Mononuclear cell (primary cell): Measurements from ENCODE around the gene CECR2. TPM values are rescaled to one million over a fixed set of nuclear protein-coding genes. Genes with fewer than 3 reads are reported as not detected.

Source experiments
- H3K27me3 ChIP-seq: 2 replicates; pipeline ENCODE4 v1.6.0; 2011; ENCODE audit warnings: low read length, control low read depth; ENCODE audit not compliant: insufficient read depth
- H3K4me1 ChIP-seq: 2 replicates; pipeline ENCODE4 v1.5.1; 2011; ENCODE audit warnings: mild to moderate bottlenecking, low read length, control low read depth; ENCODE audit not compliant: insufficient read depth
- H3K4me3 ChIP-seq: 2 replicates; pipeline ENCODE4 v1.5.1; 2011; ENCODE audit warnings: mild to moderate bottlenecking, low read length, moderate library complexity
- H3K9me3 ChIP-seq: 2 replicates; pipeline ENCODE4 v1.5.1; 2011; ENCODE audit warnings: low read depth, mild to moderate bottlenecking, control low read depth, low read length
- total RNA-seq: library from RNA; depleted of rRNA; stranded (reverse); fragments of >200 nt; gene quantifications from one replicate; pipeline ENCODE4 v1.2.3, GENCODE V29; 2012

CECR2 gene
- total RNA-seq, 1 donor = 0.10 TPM

DNA sequence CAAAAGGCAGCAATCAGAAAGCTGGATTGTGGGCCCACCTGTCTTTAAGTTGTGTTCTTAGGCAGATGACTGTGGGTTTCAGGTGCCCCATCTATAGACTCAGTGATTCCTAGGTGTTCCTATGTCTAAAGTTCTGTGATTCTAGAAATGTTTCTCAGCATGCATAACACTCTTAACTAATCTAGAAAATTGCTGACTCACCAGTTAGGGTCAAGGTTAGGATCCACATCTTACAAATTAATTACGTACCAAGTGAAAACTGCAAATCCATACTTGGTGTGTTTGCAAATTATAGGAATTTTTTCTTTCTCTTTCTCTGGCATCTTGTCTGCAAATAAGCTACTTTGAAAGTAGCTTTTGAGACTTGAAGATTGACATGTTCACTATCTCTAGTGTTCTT lies 7.7 kb downstream of the CECR2 start:
- Histone ChIP-seq H3K27me3 (peaks cover 27% of the 10 kb centered on the region), H3K4me1 (no peaks in the 10 kb centered on the region), H3K9me3 (no peaks in the 10 kb centered on the region), H3K4me3 (no peak overlapping the region)

DNA sequence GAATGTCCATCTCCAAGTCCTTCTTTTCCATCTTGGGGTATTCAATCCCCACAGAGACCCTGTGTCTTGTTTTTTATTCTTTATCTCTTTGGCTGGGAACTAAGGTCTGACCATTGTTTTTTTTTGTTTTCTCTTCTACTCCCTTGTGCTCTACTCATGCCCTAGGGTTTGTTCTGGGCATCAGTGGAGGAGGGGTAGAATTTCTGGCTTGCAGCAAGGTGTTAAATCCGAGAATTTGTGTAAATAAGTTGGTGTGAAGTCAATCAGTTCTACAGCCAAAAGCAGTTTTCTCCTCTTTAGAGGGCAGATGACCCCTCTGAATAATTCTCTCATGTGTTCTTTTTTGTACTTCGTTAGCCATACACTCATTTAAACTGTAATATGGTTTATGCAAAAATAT lies 10.7 kb downstream of the CECR2 start:
- Histone ChIP-seq H3K4me3 (no peak overlapping the region), H3K27me3 (no peaks in the 10 kb centered on the region), H3K9me3 (no peaks in the 10 kb centered on the region), H3K4me1 (no peaks in the 10 kb centered on the region)

- H3K4me3 ChIP-seq = no peak overlapping the region
- H3K4me1 ChIP-seq = no peaks in the 10 kb centered on the region
- H3K27me3 ChIP-seq = no peaks in the 10 kb centered on the region
- no peaks in the 10 kb centered on the region for H3K9me3 ChIP-seq
Observed at GRCh38 chr22:17380359-17381087, 11.3 kb downstream of the CECR2 start.

GRCh38 chr22:17381192-17381913 lies 12.1 kb downstream of the CECR2 start:
- H3K4me3 ChIP-seq = no peak overlapping the region
- no peaks in the 10 kb centered on the region for H3K27me3 ChIP-seq
- no peaks in the 10 kb centered on the region for H3K4me1 ChIP-seq
- H3K9me3 ChIP-seq = no peaks in the 10 kb centered on the region

- H3K27me3 ChIP-seq = no peaks in the 10 kb centered on the region
- no peaks in the 10 kb centered on the region for H3K9me3 ChIP-seq
- H3K4me3 ChIP-seq = no peak overlapping the region
- no peaks in the 10 kb centered on the region for H3K4me1 ChIP-seq
Observed at GRCh38 chr22:17384612-17385330, 15.5 kb downstream of the CECR2 start.

DNA sequence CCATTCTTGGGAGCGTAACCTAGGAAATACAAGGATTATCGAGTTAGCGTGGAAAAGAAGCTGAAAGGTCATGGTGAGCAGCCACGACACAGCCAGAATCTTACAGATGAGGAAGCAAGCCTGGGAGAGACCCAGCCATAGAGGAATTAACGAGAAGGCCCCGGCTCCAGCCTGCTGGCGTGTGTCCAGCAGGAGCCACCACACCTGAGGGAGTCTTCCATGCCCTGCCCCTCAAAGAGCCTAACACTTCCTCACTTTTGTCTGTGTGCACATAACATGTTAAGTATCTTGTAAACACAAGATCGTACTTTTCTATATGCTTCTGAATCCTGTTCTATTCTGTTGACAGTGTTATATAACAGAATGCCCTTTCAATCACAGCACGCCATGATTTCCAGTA lies 18.1 kb downstream of the CECR2 start:
- no peak overlapping the region for H3K4me3 ChIP-seq

DNA sequence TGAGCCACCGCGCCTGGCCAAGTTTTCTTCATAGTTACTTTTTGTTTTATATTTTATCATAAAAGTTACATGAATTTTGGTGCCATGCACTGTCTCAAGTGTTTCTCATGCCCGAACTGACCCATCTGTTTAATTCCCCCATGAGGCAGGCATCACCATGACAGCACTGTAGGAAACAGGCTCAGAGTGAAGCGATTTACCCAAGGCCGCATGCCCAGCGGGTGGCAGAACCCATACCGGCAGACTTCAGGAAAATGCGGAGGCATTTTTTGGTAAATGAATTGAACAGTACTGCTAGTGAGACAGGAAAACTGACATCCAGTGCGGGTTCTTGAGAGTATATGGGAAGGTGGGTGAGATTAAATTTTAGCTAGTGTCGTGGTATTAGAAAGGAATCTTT lies 19.0 kb downstream of the CECR2 start:
- H3K9me3 ChIP-seq = no peaks in the 10 kb centered on the region

More for the DNA sequence above, 18.1 kb downstream of the CECR2 start:
- H3K9me3 ChIP-seq = no peaks in the 10 kb centered on the region
- no peaks in the 10 kb centered on the region for H3K27me3 ChIP-seq
- no peaks in the 10 kb centered on the region for H3K4me1 ChIP-seq

DNA sequence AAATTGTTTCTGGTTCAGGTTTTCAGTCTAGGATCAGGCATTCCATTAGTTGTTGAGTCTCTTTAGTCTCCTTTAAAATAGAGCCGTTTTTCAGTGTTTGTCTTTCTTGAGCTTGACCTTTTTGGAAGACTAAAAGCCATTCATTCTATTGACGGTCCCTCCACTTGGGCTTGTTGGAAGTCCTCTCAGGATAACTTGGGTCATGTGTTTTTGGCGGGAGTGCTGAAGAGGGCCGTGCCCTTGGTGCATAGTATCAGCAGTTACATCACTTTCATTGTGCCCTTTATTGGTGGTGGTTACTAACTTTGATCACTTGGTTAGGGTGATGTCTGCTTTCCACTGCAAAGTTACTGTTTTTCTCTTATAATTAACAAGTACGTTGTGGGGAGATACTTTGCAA lies 20.8 kb downstream of the CECR2 start:
- Histone ChIP-seq H3K4me1 (no peaks in the 10 kb centered on the region), H3K9me3 (no peaks in the 10 kb centered on the region), H3K4me3 (no peak overlapping the region), H3K27me3 (no peaks in the 10 kb centered on the region)

More for the DNA sequence above, 19.0 kb downstream of the CECR2 start:
- Histone ChIP-seq H3K4me3 (no peak overlapping the region), H3K4me1 (no peaks in the 10 kb centered on the region), H3K27me3 (no peaks in the 10 kb centered on the region)

- H3K27me3 ChIP-seq = no peaks in the 10 kb centered on the region
- H3K9me3 ChIP-seq = no peaks in the 10 kb centered on the region
- no peak overlapping the region for H3K4me3 ChIP-seq
- no peaks in the 10 kb centered on the region for H3K4me1 ChIP-seq
Observed at GRCh38 chr22:17396516-17396915, 27.3 kb downstream of the CECR2 start.

DNA sequence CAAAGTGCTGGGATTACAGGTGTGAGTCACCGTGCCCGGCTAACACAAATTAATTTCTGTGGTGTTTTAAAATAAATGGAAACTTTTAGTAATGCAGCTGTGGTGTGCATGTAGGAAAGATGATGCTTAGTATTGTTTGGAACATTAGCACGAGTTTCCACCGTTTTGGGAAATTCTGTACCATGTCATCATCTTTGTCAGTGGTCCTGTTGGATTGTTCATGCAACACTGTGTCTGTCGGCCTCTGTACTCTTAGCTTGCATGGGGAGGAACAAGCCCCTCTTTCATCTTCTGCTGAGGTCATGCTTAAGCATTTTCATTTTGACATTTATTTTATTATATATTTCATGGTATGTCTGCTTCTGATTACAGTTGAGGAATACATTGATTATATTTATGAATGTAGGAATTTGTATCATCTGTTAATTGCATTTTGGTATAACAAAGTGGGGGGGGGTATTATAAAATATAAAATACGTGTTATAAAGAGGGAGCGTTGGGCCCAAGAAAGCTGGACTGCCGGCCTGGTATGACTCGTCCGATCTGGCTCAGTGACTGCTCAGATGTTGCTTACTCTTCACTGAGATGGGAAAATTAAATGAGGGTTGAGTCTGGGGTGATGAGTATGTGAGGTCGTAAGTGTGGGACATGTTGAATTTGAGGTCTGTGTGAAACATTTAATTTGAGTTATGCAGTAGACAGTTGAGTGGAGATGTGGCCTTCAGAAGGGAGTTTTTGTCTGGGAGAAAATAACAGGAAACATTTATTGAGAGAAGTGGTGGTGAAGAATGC lies 28.7 kb downstream of the CECR2 start:
- H3K9me3 ChIP-seq = no peaks in the 10 kb centered on the region
- H3K4me1 ChIP-seq = no peaks in the 10 kb centered on the region
- H3K4me3 ChIP-seq = no peak overlapping the region
- H3K27me3 ChIP-seq = no peaks in the 10 kb centered on the region

DNA sequence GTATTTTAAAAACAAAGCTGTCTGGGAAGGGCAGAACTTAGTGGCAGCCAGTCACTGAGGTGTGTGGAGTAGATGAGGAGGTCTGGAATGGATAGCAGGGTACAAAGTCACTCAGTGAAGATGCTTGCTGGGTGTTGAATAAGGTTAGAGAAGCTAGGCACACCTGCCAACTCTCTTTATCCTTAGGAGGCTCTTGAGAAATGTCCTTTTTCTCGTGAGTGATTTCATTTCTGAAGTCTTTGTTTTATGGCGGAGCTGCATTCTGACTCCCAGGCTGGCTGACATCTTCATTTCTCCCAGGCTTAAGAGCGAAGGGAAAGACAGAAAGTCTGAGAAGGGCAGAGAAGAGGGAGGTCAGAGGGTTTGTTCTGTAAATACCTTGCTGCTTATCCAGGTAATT lies 31.0 kb downstream of the CECR2 start:
- no peaks in the 10 kb centered on the region for H3K27me3 ChIP-seq
- no peaks in the 10 kb centered on the region for H3K9me3 ChIP-seq
- H3K4me3 ChIP-seq = no peak overlapping the region
- H3K4me1 ChIP-seq = no peaks in the 10 kb centered on the region

- Histone ChIP-seq H3K4me1 (no peaks in the 10 kb centered on the region), H3K9me3 (no peaks in the 10 kb centered on the region), H3K27me3 (no peaks in the 10 kb centered on the region), H3K4me3 (no peak overlapping the region)
Observed at GRCh38 chr22:17401728-17402127, 32.5 kb downstream of the CECR2 start.

DNA sequence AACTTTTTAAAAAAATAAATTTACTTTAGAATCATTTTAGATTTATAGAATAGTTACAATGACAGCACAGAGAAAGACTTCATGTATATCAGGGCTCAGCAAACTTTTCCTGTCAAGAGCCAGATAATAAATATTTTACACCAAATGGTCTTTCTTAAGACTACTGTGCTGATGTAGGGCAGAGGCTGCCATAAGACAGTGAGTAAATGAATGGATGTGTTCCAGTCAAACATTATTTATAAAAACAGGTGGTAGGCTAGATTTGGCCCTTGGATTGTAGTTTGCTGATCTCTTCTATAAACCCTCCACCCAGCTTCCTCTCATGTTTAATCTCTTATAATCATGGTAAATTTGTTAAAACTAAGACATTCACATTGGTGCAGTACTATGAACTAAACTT lies 33.0 kb downstream of the CECR2 start:
- Histone ChIP-seq H3K4me3 (no peak overlapping the region), H3K27me3 (no peaks in the 10 kb centered on the region), H3K9me3 (no peaks in the 10 kb centered on the region), H3K4me1 (no peaks in the 10 kb centered on the region)

- H3K4me3 ChIP-seq = no peak overlapping the region
- H3K9me3 ChIP-seq = no peaks in the 10 kb centered on the region
- H3K27me3 ChIP-seq = no peaks in the 10 kb centered on the region
- no peaks in the 10 kb centered on the region for H3K4me1 ChIP-seq
Observed at GRCh38 chr22:17403906-17404305, 34.6 kb downstream of the CECR2 start.

GRCh38 chr22:17407643-17408042 lies 38.4 kb downstream of the CECR2 start:
- no peaks in the 10 kb centered on the region for H3K27me3 ChIP-seq
- no peaks in the 10 kb centered on the region for H3K9me3 ChIP-seq
- no peak overlapping the region for H3K4me3 ChIP-seq
- no peaks in the 10 kb centered on the region for H3K4me1 ChIP-seq
